GM18508 (cell line): Measurements from ENCODE around the gene CTDSP1.

Experiments used
- ATAC-seq: cut with Tn5 transposase; IDR thresholded peaks from one replicate; pipeline ENCODE4 v1.9.1; 2021; ENCODE audit warnings: moderate number of reproducible peaks; ENCODE audit not compliant: insufficient read depth, unreplicated experiment

The CTDSP1 gene

DNA sequence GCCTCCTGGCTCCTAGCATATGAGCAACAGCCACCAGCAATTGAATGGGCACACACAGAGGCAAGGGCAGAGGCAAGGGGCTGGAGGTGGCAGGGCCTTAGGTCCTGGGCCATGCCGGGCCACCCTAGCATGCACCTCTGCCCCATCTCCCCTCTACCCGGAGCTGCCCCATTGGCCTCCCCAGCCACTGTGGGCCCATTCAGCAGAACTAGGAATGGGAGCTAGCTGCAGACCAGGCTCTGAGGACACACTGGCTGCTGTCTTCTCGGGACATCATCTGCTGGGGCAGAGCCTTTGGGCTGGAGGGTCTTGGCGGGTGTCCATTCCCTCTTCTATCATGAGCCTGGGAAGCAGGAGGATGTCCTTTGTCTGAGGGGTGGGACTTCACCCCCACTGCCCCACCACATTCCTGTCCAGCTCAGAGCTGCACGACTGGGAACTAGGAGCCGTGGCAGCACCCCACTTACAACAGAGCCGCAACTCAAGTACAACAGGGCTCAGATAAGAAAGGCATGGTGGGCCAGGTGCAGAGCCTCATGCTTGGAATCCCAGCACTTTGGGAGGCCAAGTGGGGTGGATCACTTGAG is 20.1 kb downstream of the CTDSP1 start:
- no peak for ATAC-seq

- ATAC-seq: no peak
Measured at GRCh38 chr2:218421027-218421426, 21.4 kb downstream of the CTDSP1 start.

DNA sequence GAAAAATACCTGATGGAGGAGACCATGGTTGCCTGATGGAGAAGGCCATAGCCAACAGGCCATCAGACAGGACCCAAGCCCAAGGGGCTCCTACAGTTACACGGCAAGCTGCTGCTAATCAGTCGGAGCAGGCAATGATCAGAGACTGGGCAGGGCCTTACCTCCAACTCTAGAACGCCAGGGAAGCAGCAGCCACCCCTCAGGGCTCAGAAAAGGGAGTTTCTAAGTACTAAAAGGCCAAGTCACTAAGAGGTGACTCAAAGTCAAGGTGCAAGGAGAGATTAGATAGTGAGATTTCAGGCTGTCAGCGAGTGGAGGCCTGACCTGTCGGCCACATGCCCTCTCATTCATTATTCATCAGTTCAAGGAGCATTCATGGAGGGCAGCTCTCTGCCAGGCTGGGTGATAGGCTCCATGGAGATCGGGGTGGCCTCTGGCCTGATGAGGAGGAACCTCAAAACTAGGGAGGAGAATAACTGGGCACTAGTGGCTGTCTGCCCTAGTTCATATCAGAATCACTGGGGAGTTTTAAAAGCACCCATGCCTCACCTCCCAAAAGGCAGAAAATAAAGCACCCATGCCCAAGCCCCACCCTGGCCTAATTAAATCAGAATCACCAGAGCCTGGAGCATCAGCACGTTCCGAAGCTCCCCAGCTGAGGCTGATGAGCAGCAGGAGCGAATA is 22.9 kb downstream of the CTDSP1 start:
- no peak for ATAC-seq

DNA sequence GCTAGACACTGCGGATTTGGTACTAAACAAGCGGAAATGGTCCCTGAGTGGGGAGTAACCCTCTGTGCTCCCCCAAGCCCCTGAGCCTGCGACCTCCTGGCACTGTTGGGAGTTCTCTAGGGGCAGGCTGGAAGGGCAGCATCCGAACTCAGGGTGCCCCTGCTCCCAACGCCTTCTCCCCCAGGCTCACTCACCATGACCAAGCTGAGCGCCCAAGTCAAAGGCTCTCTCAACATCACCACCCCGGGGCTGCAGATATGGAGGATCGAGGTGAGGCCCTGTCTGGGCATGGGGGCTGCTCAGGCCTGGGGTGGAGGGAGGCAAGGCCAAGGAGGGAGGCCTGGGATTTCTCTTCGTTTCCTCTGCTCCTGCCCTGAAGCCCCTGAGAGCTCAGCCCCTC is 23.9 kb downstream of the CTDSP1 start:
- ATAC-seq: no peak

DNA sequence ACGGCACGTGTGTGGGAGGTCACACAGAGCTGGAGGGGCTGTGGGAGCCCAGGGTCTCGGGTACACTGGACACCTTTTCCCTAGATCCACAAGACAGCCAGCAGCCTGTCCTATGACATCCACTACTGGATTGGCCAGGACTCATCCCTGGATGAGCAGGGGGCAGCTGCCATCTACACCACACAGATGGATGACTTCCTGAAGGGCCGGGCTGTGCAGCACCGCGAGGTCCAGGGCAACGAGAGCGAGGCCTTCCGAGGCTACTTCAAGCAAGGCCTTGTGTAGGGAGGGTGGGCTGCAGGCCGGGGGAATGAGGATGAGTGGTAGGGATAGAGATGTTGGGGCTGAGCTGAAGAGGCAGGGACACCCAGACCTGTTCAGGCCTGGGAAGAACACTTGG is 25.9 kb downstream of the CTDSP1 start:
- no peak for ATAC-seq

DNA sequence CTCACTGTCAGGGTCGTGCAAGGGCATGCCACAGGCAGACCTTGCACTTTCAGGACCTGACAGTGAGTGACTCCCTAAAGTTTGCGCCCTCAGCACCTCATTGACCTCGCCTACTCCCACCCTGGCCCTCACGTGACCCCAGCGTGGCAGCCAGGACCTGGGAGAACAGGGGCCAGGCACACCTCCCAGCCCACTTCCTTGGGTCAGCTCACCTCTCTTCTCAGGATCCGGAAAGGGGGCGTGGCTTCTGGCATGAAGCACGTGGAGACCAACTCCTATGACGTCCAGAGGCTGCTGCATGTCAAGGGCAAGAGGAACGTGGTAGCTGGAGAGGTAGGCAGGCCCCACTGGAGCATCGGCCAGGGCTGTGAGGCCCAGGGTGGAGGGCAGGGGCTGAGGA is 28.1 kb downstream of the CTDSP1 start:
- no peak for ATAC-seq

DNA sequence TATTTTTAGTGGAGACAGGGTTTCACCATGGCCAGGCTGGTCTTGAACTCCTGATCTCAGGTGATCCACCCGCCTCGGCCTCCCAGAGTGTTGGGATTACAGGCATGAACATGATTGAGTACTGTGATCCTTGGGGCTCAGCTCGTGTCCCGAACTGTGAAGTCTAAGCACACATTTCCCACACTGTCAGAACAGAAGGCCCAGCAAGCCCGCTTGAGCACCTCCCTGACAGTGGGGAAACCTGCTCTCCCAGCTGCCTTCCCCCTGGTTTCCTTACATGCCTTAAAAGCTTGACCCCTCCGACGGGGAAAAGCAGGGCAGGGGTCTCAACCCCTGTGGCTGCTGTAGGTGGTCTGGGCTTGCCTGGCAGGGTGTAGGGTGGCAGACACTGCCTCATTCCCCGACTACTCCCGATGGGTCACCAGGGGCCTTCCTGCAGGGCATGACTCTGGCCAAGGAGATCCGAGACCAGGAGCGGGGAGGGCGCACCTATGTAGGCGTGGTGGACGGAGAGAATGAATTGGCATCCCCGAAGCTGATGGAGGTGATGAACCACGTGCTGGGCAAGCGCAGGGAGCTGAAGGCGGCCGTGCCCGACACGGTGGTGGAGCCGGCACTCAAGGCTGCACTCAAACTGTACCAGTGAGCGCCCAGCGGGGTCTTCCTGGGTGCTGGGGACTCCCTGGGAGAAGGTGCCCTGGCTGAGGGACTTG is 29.3 kb downstream of the CTDSP1 start:
- no peak for ATAC-seq

- ATAC-seq: no peak
Measured at GRCh38 chr2:218429911-218430692, 30.4 kb downstream of the CTDSP1 start.

DNA sequence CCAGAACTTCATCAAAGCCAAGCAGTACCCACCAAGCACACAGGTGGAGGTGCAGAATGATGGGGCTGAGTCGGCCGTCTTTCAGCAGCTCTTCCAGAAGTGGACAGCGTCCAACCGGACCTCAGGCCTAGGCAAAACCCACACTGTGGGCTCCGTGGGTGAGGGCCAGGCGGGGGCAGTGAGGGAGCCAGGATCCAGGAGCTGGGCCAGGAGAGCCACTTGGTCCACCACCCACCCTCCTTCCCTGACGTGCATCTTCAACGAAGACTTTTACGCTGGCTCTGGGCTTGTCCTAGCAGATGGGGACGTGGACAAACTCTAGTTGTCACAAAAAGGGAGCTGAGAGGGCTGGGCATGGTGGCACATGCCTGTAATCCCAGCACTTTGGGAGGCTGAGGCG is 31.1 kb downstream of the CTDSP1 start:
- no peak for ATAC-seq

DNA sequence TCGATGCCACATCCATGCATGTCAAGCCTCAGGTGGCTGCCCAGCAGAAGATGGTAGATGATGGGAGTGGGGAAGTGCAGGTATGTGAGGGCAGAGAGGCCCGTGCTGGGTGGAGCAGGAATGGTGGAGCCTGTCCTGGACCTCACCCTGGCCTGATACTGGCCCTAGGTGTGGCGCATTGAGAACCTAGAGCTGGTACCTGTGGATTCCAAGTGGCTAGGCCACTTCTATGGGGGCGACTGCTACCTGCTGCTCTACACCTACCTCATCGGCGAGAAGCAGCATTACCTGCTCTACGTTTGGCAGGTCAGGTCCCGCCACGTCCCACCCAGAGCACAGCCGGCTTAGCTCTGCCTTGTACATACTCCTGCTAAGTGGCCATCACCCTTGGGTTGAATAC is 32.2 kb downstream of the CTDSP1 start:
- no peak for ATAC-seq

DNA sequence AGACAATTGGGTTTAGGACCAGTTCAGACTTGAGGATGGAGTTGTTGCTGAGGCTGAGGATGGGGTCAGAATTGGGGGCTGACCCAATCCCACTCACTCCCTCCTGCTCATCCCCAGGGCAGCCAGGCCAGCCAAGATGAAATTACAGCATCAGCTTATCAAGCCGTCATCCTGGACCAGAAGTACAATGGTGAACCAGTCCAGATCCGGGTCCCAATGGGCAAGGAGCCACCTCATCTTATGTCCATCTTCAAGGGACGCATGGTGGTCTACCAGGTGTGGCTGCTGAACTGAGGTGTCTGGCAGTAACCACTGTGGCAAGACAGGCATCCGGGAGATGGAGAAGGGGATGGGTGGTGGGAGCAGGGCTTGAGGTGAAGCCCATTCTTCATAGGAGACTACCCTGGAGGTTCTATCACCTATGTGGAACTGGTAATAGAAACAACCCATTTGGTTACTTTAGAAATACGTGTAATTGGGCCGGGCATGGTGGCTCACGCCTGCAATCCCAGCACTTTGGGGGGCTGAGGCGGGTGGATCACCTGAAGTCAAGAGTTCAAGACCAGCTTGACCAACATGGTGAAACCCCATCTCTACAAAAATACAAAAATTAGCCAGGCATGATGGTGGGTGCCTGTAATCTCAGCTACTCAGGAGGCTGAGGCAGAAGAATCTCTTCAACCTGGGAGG is 33.2 kb downstream of the CTDSP1 start:
- ATAC-seq: no peak

GRCh38 chr2:218434456-218434855 is 34.8 kb downstream of the CTDSP1 start:
- ATAC-seq: no peak

- no peak for ATAC-seq
Measured at GRCh38 chr2:218435003-218435982, 35.6 kb downstream of the CTDSP1 start.

DNA sequence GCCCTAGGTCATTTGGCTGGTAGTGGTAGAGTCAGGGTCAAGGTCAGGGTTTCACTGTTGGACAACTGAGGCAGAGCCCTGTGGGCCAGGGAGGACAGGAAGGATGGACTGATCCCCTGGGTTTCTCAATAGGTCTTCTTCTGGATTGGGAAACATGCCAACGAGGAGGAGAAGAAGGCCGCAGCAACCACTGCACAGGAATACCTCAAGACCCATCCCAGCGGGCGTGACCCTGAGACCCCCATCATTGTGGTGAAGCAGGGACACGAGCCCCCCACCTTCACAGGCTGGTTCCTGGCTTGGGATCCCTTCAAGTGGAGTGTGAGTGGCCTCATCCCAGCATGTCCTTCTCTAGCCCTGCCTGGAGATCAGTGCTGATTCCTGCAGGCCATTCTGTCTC is 37.3 kb downstream of the CTDSP1 start:
- no peak for ATAC-seq

- no peak for ATAC-seq
Measured at GRCh38 chr2:218437969-218438368, 38.3 kb downstream of the CTDSP1 start.

DNA sequence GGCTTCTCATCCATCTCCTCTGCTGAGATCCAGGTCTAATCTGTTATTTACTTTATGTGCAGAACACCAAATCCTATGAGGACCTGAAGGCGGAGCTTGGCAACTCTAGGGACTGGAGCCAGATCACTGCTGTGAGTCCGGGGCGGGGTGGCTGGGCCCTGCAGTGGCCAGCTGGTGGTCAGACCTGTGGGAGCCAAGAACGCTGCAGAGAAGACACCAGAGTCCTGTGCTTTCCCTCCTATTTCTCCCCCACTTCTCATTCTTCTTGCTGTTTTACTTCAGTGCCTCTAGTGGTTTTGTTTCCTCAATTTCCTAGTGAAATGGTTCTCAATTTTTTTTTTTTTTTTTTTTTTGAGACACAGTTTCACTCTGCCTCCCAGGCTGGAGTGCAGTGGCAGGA is 38.9 kb downstream of the CTDSP1 start:
- ATAC-seq: no peak

- ATAC-seq: no peak
Measured at GRCh38 chr2:218444692-218445357, 45.2 kb downstream of the CTDSP1 start.

DNA sequence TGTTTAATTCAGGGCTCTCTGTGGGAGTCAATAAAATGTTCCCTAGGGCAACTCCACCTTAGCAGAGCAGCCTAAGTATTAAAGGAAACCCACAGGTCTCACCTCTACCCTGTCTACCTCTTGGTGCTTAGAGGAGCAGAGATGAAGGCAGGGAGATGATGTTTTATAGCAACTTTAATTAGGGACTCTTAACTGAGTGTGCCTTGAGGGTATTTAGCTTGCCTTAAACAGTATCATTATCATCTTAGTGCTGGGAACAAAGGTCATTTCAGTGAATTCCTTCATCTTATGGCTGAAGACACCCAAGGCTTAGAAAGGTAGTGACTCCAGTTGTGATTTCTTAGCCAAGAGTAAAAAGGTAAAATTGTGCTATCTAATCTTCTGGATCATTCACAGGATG is 45.9 kb downstream of the CTDSP1 start:
- no peak for ATAC-seq

DNA sequence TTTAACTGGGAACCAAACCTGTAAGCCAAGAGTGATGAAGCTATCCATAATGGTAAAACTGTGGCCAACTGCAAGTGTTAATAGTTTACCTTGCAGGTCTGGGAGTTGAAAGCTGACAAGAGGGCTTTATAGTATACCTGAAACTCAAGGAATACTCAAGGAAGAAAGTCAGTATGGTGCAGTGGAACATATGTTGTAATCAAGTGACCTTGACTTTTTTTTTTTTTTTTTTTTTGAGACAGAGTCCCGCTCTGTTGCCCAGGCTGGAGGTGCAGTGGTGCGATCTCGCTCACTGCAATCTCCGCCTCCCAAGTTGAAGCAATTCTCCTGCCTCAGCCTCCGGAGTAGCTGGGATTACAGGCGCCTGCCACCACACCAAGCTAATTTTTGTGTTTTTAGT is 46.9 kb downstream of the CTDSP1 start:
- ATAC-seq: no peak
